KG1 (cell line): ENCODE results near the gene CNOT6L.

Experiments used
- DNase-seq: peaks from one replicate; lab custom pipeline; 2025; lab: John Stamatoyannopoulos, UW

CNOT6L gene

GRCh38 chr4:77712675-77713074 is 106.5 kb downstream of the CNOT6L start:
- no peak for DNase-seq

- DNase-seq = no peak
These were observed 107.7 kb downstream of the CNOT6L start for GRCh38 chr4:77711469-77711868.

GRCh38 chr4:77710684-77711083 is 108.5 kb downstream of the CNOT6L start:
- no peak for DNase-seq

- DNase-seq = no peak
These were observed 109.1 kb downstream of the CNOT6L start for GRCh38 chr4:77710059-77710458.

GRCh38 chr4:77706717-77707116 is 112.5 kb downstream of the CNOT6L start:
- no peak for DNase-seq

- DNase-seq = no peak
These were observed 115.5 kb downstream of the CNOT6L start for GRCh38 chr4:77703666-77704065.

- no peak for DNase-seq
These were observed 118.0 kb downstream of the CNOT6L start for GRCh38 chr4:77701121-77701520.

- no peak for DNase-seq
These were observed 119.4 kb downstream of the CNOT6L start for GRCh38 chr4:77699731-77700210.

GRCh38 chr4:77697860-77698590 is 121.1 kb downstream of the CNOT6L start:
- DNase-seq = no peak

GRCh38 chr4:77695774-77696173 is 123.4 kb downstream of the CNOT6L start:
- no peak for DNase-seq

DNA sequence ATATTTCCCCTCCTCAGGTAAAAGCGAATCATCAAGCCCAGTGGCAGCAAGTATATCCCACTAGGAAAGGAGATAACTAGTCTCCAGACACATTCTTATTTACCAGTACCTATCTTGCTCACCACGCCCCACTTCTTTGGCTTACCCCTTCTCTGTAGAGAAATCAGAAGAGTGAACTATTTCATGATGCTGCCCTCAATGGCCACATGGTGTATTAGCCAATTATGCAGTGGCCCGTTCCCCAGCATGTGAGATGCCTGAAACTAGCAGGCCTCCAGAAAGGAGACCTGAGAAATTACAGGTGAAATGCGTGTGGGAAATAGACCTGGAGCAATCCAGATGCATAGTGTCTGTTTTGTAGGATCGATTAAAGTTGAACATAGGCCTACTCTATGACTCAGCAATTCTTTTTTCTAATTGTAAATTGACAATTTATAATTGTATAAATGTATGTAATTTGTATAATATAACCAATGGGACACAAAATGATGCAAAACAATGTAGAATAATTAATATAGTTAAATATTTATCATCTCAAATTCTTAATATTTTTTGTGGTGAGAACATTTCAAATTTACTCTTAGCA is 126.2 kb downstream of the CNOT6L start:
- DNase-seq = no peak

- DNase-seq = no peak
These were observed 137.4 kb downstream of the CNOT6L start for GRCh38 chr4:77681792-77682191.

DNA sequence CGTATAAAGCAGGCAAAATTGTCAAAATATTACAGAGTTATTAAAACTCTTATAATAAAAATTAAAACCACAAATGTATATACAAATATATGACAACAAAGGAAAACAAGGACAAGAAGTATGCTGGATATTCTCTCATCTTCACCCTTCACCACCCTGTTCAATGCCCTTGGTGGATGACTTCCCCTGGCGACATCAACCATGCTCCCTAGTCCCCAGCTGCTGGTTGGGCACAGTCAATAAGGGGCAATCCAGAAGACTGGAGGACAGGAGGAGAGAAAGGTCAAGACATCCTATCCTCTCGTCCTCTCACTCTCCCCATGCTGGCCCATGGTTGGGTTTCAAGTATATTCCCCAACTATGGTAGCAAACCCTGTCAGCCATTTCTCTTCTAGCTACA is 142.3 kb downstream of the CNOT6L start:
- DNase-seq = no peak

- DNase-seq = no peak
These were observed 148.1 kb downstream of the CNOT6L start for GRCh38 chr4:77671051-77671450.

- no peak for DNase-seq
These were observed 149.1 kb downstream of the CNOT6L start for GRCh38 chr4:77669946-77670590.

GRCh38 chr4:77665381-77666069 is 153.6 kb downstream of the CNOT6L start:
- DNase-seq = no peak
